H9 (cell line): ENCODE results near the gene SCGN. TPM values are rescaled to one million over a fixed set of nuclear protein-coding genes. Genes with fewer than 3 reads are reported as not detected.

Experiments
- DNase-seq: peaks from one replicate; pipeline ENCODE4 v3.0.0-alpha.2; 2017
- H2AFZ ChIP-seq: one replicate; pipeline ENCODE4 v1.6.1; 2013; ENCODE audit warnings: mild to moderate bottlenecking, low read length, control low read depth, moderate library complexity
- H2AK5ac ChIP-seq: 2 replicates; pipeline ENCODE4 v1.6.1; 2013; ENCODE audit warnings: low read length, control low read depth, mixed read lengths; ENCODE audit not compliant: insufficient read length
- H2BK120ac ChIP-seq: one replicate; pipeline ENCODE4 v1.6.1; 2013; ENCODE audit warnings: low read depth, mild to moderate bottlenecking, low read length, control low read depth, inconsistent platforms; ENCODE audit not compliant: poor library complexity, severe bottlenecking
- H2BK12ac ChIP-seq: 2 replicates; pipeline ENCODE4 v1.6.1; 2013; ENCODE audit warnings: low read length, control low read depth, mixed read lengths, low read depth; ENCODE audit not compliant: insufficient read length
- H2BK15ac ChIP-seq: 2 replicates; pipeline ENCODE4 v1.6.1; 2013; ENCODE audit warnings: low read depth, low read length, control low read depth
- H2BK20ac ChIP-seq: one replicate; pipeline ENCODE4 v1.6.1; 2013; ENCODE audit warnings: low read depth, mild to moderate bottlenecking, low read length, control low read depth, inconsistent platforms; ENCODE audit not compliant: poor library complexity, severe bottlenecking
- H2BK5ac ChIP-seq: 2 replicates; pipeline ENCODE4 v1.6.1; 2013; ENCODE audit warnings: low read length, control low read depth, mixed read lengths; ENCODE audit not compliant: insufficient read length
- H3K14ac ChIP-seq: 2 replicates; pipeline ENCODE4 v1.6.1; 2013; ENCODE audit warnings: low read length, control low read depth; ENCODE audit not compliant: insufficient read depth
- H3K18ac ChIP-seq: 2 replicates; pipeline ENCODE4 v1.6.1; 2013; ENCODE audit warnings: low read depth, mild to moderate bottlenecking, mixed read lengths, low read length, control low read depth; ENCODE audit not compliant: insufficient read length
- H3K23ac ChIP-seq: 2 replicates; pipeline ENCODE4 v1.6.1; 2013; ENCODE audit warnings: low read length, control low read depth, mixed read lengths, low read depth; ENCODE audit not compliant: insufficient read length
- H3K23me2 ChIP-seq: 2 replicates; pipeline ENCODE4 v1.6.1; 2013; ENCODE audit warnings: low read depth, mild to moderate bottlenecking, mixed read lengths, low read length, control low read depth; ENCODE audit not compliant: insufficient read length, poor library complexity, severe bottlenecking
- H3K27ac ChIP-seq: 2 replicates; pipeline ENCODE4 v1.5.1; 2013; ENCODE audit warnings: low read length, control low read depth, mixed read lengths, low read depth; ENCODE audit not compliant: insufficient read length
- H3K27me3 ChIP-seq: 2 replicates; pipeline ENCODE4 v1.6.1; 2013; ENCODE audit warnings: low read length, control low read depth, inconsistent platforms; ENCODE audit not compliant: insufficient read depth
- H3K4ac ChIP-seq: 2 replicates; pipeline ENCODE4 v1.6.1; 2013; ENCODE audit warnings: low read depth, mild to moderate bottlenecking, control low read depth, inconsistent platforms, low read length, moderate library complexity
- H3K4me1 ChIP-seq: 2 replicates; pipeline ENCODE4 v1.6.1; 2013; ENCODE audit warnings: low read length, control low read depth, inconsistent platforms; ENCODE audit not compliant: insufficient read depth
- H3K4me2 ChIP-seq: 2 replicates; pipeline ENCODE4 v1.6.1; 2013; ENCODE audit warnings: low read length, control low read depth, mixed read lengths; ENCODE audit not compliant: insufficient read length, insufficient read depth
- H3K56ac ChIP-seq: 2 replicates; pipeline ENCODE4 v1.6.1; 2013; ENCODE audit warnings: low read depth, mild to moderate bottlenecking, mixed read lengths, low read length, control low read depth; ENCODE audit not compliant: insufficient read length
- H3K79me1 ChIP-seq: 2 replicates; pipeline ENCODE4 v1.6.1; 2013; ENCODE audit warnings: low read depth, mild to moderate bottlenecking, moderate library complexity, low read length, control low read depth, inconsistent platforms; ENCODE audit not compliant: insufficient read depth, poor library complexity, severe bottlenecking
- H3K79me2 ChIP-seq: 2 replicates; pipeline ENCODE4 v1.6.1; 2013; ENCODE audit warnings: low read length, control low read depth, inconsistent platforms; ENCODE audit not compliant: insufficient read depth
- H3K9ac ChIP-seq: 2 replicates; pipeline ENCODE4 v1.6.1; 2013; ENCODE audit warnings: low read length, control low read depth, mixed read lengths; ENCODE audit not compliant: insufficient read length; ENCODE audit errors: extremely low read depth
- H3K9me3 ChIP-seq: one replicate; pipeline ENCODE4 v1.6.1; 2013; ENCODE audit warnings: low read depth, low read length, inconsistent platforms; ENCODE audit not compliant: control insufficient read depth
- H3T11ph ChIP-seq: one replicate; pipeline ENCODE4 v1.6.1; 2013; ENCODE audit warnings: mild to moderate bottlenecking, low read length, control low read depth, inconsistent platforms
- H4K20me1 ChIP-seq: one replicate; pipeline ENCODE4 v1.6.1; 2013; ENCODE audit not compliant: control insufficient read depth, insufficient read length, insufficient read depth
- H4K5ac ChIP-seq: 2 replicates; pipeline ENCODE4 v1.6.1; 2013; ENCODE audit warnings: low read depth, mild to moderate bottlenecking, mixed read lengths, low read length, control low read depth; ENCODE audit not compliant: insufficient read length
- H4K8ac ChIP-seq: replicated peaks from 2 replicates; pipeline ENCODE4 v1.6.1; 2013; ENCODE audit warnings: low read length, control low read depth, mixed read lengths, low read depth; ENCODE audit not compliant: insufficient read length
- H4K91ac ChIP-seq: 2 replicates; pipeline ENCODE4 v1.6.1; 2013; ENCODE audit warnings: low read depth, mild to moderate bottlenecking, moderate library complexity, mixed read lengths, low read length, control low read depth; ENCODE audit not compliant: insufficient read length
- H3K27ac Mint-ChIP-seq, 3 experiments: 2 replicates in 2 of 3; 3 replicates in 1 of 3; pipeline ENCODE4 v1.8.0; 2020 to 2021; ENCODE audit warnings: mixed read lengths in 3 of 3, mild to moderate bottlenecking in 1 of 3, moderate library complexity in 1 of 3
- H3K27me3 Mint-ChIP-seq: 2 replicates; pipeline ENCODE4 v1.8.0; 2021; ENCODE audit warnings: low read depth, mild to moderate bottlenecking, moderate library complexity, mixed read lengths
- H3K36me3 Mint-ChIP-seq, 3 experiments: 2 replicates in 2 of 3; 3 replicates in 1 of 3; pipeline ENCODE4 v1.8.0; 2020 to 2021; ENCODE audit warnings: low read depth in 3 of 3, mixed read lengths in 3 of 3; ENCODE audit not compliant: insufficient read depth in 1 of 3
- H3K4me1 Mint-ChIP-seq, 2 experiments: 2 replicates each; pipeline ENCODE4 v1.8.0; 2020; ENCODE audit warnings: mixed read lengths in 2 of 2
- H3K4me3 Mint-ChIP-seq, 2 experiments: 2 replicates in 1 of 2; 3 replicates in 1 of 2; pipeline ENCODE4 v1.8.0; 2020 to 2021; ENCODE audit warnings: mild to moderate bottlenecking in 2 of 2, mixed read lengths in 2 of 2, moderate library complexity in 1 of 2
- H3K9me3 Mint-ChIP-seq, 2 experiments: 2 replicates in 1 of 2; 3 replicates in 1 of 2; pipeline ENCODE4 v1.8.0; 2020; ENCODE audit warnings: mild to moderate bottlenecking in 2 of 2, mixed read lengths in 2 of 2, moderate library complexity in 1 of 2
- CTCF ChIP-seq: fragments of 200-600 bp; sonication (generic); conservative IDR thresholded peaks from 3 replicates; pipeline ENCODE4 v1.8.0; 2021; ENCODE audit warnings: antibody characterized with exemption, mild to moderate bottlenecking
- WGBS: extraction: QIAGEN DNeasy Blood & Tissue Kit; methylation state at CpG from one replicate; pipeline ENCODE4 v1.1.7; 2013; ENCODE audit warnings: missing lambda C conversion rate, low lambda C conversion rate, mixed read lengths; ENCODE audit not compliant: insufficient read length; ENCODE audit errors: extremely low coverage; 5-methylcytosine and 5-hydroxymethylcytosine counted together
- total RNA-seq: library from RNA; stranded (reverse); gene quantifications from 2 replicates; pipeline ENCODE4 v1.2.1, GENCODE V29; 2021

The SCGN gene
- total RNA-seq, 1 experiment from 2014 or later, result not detected

- H2AFZ ChIP-seq, result no peak overlapping the region
- no peak overlapping the region for H4K8ac ChIP-seq
- H4K20me1 ChIP-seq, result no peaks in the 10 kb centered on the region
- no peaks in the 10 kb centered on the region for H3K9me3 Mint-ChIP-seq
- no CpG with 5 or more reads among the region's 1 CpG for WGBS
- H3K18ac ChIP-seq, result no peak overlapping the region
- H2BK12ac ChIP-seq, result no peak overlapping the region
- H3K14ac ChIP-seq, result no peak overlapping the region
- no peak for TF ChIP-seq CTCF
- no peak overlapping the region for H4K5ac ChIP-seq
- H2BK5ac ChIP-seq, result no peak overlapping the region
- H3K9me3 ChIP-seq, result no peaks in the 10 kb centered on the region
- H3K4me3 Mint-ChIP-seq, result no peak overlapping the region
- H3K27ac ChIP-seq, result no peak overlapping the region
- H3K56ac ChIP-seq, result no peak overlapping the region
- H3K23ac ChIP-seq, result no peak overlapping the region
- no peaks in the 10 kb centered on the region for H3K4me1 ChIP-seq
- H3K79me1 ChIP-seq, result no peaks in the 10 kb centered on the region
- H4K91ac ChIP-seq, result no peak overlapping the region
- no peak overlapping the region for H3K27ac Mint-ChIP-seq
- peaks cover 0 to 2% of the 10 kb centered on the region in 2 experiments; a peak in 1 of 4 replicates for H3K4me1 Mint-ChIP-seq
- H3K36me3 Mint-ChIP-seq, result no peaks in the 10 kb centered on the region
- H3K9ac ChIP-seq, result no peak overlapping the region
- no peak overlapping the region for H2BK120ac ChIP-seq
- DNase-seq, result no peak
- no peak overlapping the region for H3K4ac ChIP-seq
- no peaks in the 10 kb centered on the region for H3K23me2 ChIP-seq
- peaks cover 4% of the 10 kb centered on the region; the same call in 1 of the 2 replicates for H3K27me3 Mint-ChIP-seq
- H2AK5ac ChIP-seq, result no peak overlapping the region
- no peak overlapping the region for H2BK20ac ChIP-seq
- H3K27me3 ChIP-seq, result no peaks in the 10 kb centered on the region
- H3K79me2 ChIP-seq, result no peaks in the 10 kb centered on the region
- no peak overlapping the region for H3T11ph ChIP-seq
- no peak overlapping the region for H3K4me2 ChIP-seq
- no peak overlapping the region for H2BK15ac ChIP-seq
These were observed 19.6 kb downstream of the SCGN start for GRCh38 chr6:25671652-25672051.
